ENCODE results near the gene PKP3.
"Not testable (repeated sequence)": the region's sequence is repeated elsewhere in the genome, so short reads cannot be mapped to it uniquely, and the experiment has no call there.

The PKP3 gene

GRCh38 chr11:363443-363805, 30.6 kb upstream of the PKP3 start:
- not testable (repeated sequence) for DNase-seq

GRCh38 chr11:363948-364761, 29.9 kb upstream of the PKP3 start:
- DNase-seq: no peak

- no peak for DNase-seq
These were observed 28.9 kb upstream of the PKP3 start for GRCh38 chr11:364991-365725.

- no peak for DNase-seq
These were observed 28.2 kb upstream of the PKP3 start for GRCh38 chr11:365831-366230.

- DNase-seq: no peak
These were observed 26.0 kb upstream of the PKP3 start for GRCh38 chr11:367956-368413.

GRCh38 chr11:368414-369335, 25.3 kb upstream of the PKP3 start:
- no peak for DNase-seq

GRCh38 chr11:369336-370018, 24.5 kb upstream of the PKP3 start, which contains the start of gene B4GALNT4:
B4GALNT4 (plus strand) TSS chr11:369499; CDS start chr11:369804, 305 bp downstream.
- no peak for DNase-seq

GRCh38 chr11:370070-370941, 23.7 kb upstream of the PKP3 start:
- no peak for DNase-seq

- DNase-seq: no peak
These were observed 23.0 kb upstream of the PKP3 start for GRCh38 chr11:371051-371450.

- no peak for DNase-seq
These were observed 22.1 kb upstream of the PKP3 start for GRCh38 chr11:371716-372590.

- no peak for DNase-seq
These were observed 20.9 kb upstream of the PKP3 start for GRCh38 chr11:372809-373715.

- DNase-seq: no peak
These were observed 20.1 kb upstream of the PKP3 start for GRCh38 chr11:373716-374551.

GRCh38 chr11:375065-376025, 18.7 kb upstream of the PKP3 start:
- DNase-seq: no peak

GRCh38 chr11:376531-377173, 17.4 kb upstream of the PKP3 start:
- DNase-seq: no peak

GRCh38 chr11:377174-377865, 16.7 kb upstream of the PKP3 start:
- no peak for DNase-seq

Data from inflammatory macrophage treated with lipopolysaccharide for 4 hours (primary cell).